Endothelial cell (in vitro differentiated cells): ENCODE data around the gene CAB39L. TPM values are rescaled to one million over a fixed set of nuclear protein-coding genes. Genes with fewer than 3 reads are reported as not detected.

ENCODE experiments used
- DNase-seq: peaks from one replicate; pipeline ENCODE4 v3.0.0; 2021; ENCODE audit warnings: low spot score
- H3K27ac Mint-ChIP-seq: one replicate; pipeline ENCODE4 v1.8.0; 2021; ENCODE audit warnings: mixed read lengths, inconsistent platforms; ENCODE audit not compliant: unreplicated experiment
- H3K27me3 Mint-ChIP-seq: one replicate; pipeline ENCODE4 v1.8.0; 2021; ENCODE audit warnings: mild to moderate bottlenecking, moderate library complexity, mixed read lengths, inconsistent platforms; ENCODE audit not compliant: unreplicated experiment
- H3K36me3 Mint-ChIP-seq: one replicate; pipeline ENCODE4 v1.8.0; 2021; ENCODE audit warnings: mild to moderate bottlenecking, low read depth, mixed read lengths, inconsistent platforms; ENCODE audit not compliant: unreplicated experiment
- H3K4me1 Mint-ChIP-seq: one replicate; pipeline ENCODE4 v1.8.0; 2021; ENCODE audit warnings: mild to moderate bottlenecking, mixed read lengths, inconsistent platforms; ENCODE audit not compliant: unreplicated experiment
- H3K4me3 Mint-ChIP-seq: one replicate; pipeline ENCODE4 v1.8.0; 2021; ENCODE audit warnings: mild to moderate bottlenecking, mixed read lengths, inconsistent platforms; ENCODE audit not compliant: unreplicated experiment
- H3K9me3 Mint-ChIP-seq: one replicate; pipeline ENCODE4 v1.8.0; 2021; ENCODE audit warnings: mixed read lengths, inconsistent platforms; ENCODE audit not compliant: unreplicated experiment
- CTCF ChIP-seq: fragments of 200-600 bp; sonication (generic); IDR thresholded peaks from one replicate; pipeline ENCODE4 v1.5.0; 2021; ENCODE audit warnings: antibody characterized with exemption; ENCODE audit not compliant: unreplicated experiment
- total RNA-seq: library from RNA; stranded (reverse); fragmentation: NEBNext Ultra II Directional; extraction: Animal tissue kit (Norgen Biotek cat#: 25700); gene quantifications from one replicate; pipeline ENCODE4 v1.2.1, GENCODE V29; 2021; ENCODE audit not compliant: unreplicated experiment

Gene CAB39L
- total RNA-seq, 1 donor from 2014 or later, result 3.9 TPM

GRCh38 chr13:49304763-49305700 is 138.8 kb downstream of the CAB39L start:
- peaks cover 10% of the 10 kb centered on the region for H3K27me3 Mint-ChIP-seq
- H3K36me3 Mint-ChIP-seq, result no peaks in the 10 kb centered on the region
- DNase-seq, result no peak
- peaks cover 6% of the 10 kb centered on the region for H3K4me1 Mint-ChIP-seq
- no peak for TF ChIP-seq CTCF
- H3K9me3 Mint-ChIP-seq, result no peaks in the 10 kb centered on the region
- no peak overlapping the region for H3K27ac Mint-ChIP-seq
- no peak overlapping the region for H3K4me3 Mint-ChIP-seq

DNA sequence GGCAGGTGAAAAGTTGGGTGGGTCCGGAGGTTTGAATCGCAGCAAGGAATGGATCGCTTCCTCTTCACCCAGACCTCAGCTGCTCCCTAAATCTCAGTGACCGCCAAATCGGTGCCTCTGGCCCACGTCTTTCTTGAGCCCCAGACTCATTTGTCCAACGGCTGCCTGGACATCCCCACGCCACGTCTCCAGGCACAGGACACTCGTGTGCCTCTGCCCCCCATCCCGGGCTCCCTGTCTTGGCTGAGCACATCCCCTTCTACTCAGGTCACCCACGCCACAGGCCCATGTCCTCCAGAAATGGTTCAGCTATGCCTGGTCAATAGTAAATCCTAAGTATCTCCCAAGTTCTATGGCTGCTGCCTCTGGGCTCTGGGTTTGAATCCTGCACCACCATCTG is 139.5 kb downstream of the CAB39L start:
- TF ChIP-seq CTCF, result no peak
- Mint-ChIP-seq H3K4me1 (peaks cover 6% of the 10 kb centered on the region), H3K27ac (no peak overlapping the region), H3K27me3 (peaks cover 10% of the 10 kb centered on the region), H3K4me3 (no peak overlapping the region), H3K36me3 (no peaks in the 10 kb centered on the region), H3K9me3 (no peaks in the 10 kb centered on the region)
- DNase-seq, result no peak

GRCh38 chr13:49303533-49304252 is 140.2 kb downstream of the CAB39L start:
- TF ChIP-seq CTCF, result no peak
- H3K27me3 Mint-ChIP-seq, result peaks cover 12% of the 10 kb centered on the region
- H3K27ac Mint-ChIP-seq, result no peak overlapping the region
- H3K4me1 Mint-ChIP-seq, result peaks cover 6% of the 10 kb centered on the region
- no peaks in the 10 kb centered on the region for H3K9me3 Mint-ChIP-seq
- no peak overlapping the region for H3K4me3 Mint-ChIP-seq
- no peaks in the 10 kb centered on the region for H3K36me3 Mint-ChIP-seq
- no peak for DNase-seq

GRCh38 chr13:49302817-49303216 is 141.0 kb downstream of the CAB39L start:
- no peak for TF ChIP-seq CTCF
- Mint-ChIP-seq H3K4me3 (peak overlapping the region; percentile 11), H3K36me3 (no peaks in the 10 kb centered on the region), H3K4me1 (peaks cover 6% of the 10 kb centered on the region), H3K27me3 (peaks cover 12% of the 10 kb centered on the region), H3K27ac (no peak overlapping the region), H3K9me3 (no peaks in the 10 kb centered on the region)
- no peak for DNase-seq
